Suppressor macrophage treated with lipopolysaccharide for 4 hours (primary cell): ENCODE results near the gene TXLNA.
"Not testable (repeated sequence)": the region's sequence is repeated elsewhere in the genome, so short reads cannot be mapped to it uniquely, and the experiment has no call there.

Experiments
- DNase-seq: peaks from one replicate; pipeline ENCODE4 v3.0.0-alpha.2; 2020

Gene TXLNA

DNA sequence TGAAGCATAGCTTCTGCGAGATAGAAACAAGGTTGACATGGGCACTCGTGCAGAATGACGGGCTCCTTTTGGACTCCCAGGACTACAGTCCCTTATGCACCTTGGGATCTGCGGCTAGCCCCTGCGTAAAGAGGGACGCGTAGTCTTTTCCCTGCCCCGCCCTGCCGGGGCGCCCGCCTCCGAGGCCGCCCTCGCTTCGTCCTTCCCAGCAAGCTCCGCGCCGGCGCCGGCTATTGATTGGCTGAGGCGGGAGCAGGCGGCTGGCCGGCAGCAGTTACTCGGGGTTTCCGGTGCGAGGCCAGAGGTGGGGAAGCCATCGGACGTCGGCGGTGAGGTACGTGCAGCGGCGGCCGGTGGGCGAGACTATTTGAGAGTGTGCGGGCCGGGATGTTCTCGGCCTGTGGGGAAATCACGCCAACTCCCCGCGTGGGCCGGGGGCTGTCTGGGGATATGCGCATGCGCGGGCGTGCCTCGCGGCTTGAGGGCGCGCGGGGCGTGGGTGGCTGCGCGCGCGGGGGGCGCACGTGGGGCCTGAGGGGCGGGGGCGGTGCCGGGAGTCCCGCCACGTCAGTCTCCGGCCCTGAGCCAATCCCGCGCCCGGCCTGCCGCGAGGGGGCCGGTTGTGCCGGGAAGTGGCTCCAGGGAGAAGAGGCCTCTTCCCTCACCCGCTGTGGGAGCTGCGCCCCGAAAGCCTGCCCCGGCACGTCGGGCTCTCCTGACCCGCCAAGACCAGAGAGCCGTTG is at the start of gene TXLNA:
TSS of gene TXLNA (plus strand) at position 233 of the 743 bp plus-strand sequence. CDS start 671 bp downstream, outside the sequence.
- peak; percentile 96 for DNase-seq

DNA sequence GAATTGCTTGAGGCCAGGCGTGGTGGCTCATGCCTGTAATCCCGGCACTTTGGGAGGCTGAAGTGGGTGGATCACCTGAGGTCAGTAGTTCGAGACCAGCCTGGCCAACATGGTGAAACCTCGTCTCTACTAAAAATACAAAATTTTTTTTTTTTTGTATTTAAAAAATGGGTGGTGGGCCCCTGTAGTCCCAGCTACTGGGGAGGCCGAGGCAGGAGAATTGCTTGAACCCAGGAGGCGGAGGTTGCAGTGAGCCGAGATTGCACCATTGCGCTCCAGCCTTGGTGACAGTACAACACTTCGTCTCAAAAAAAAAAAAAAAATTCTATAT is 45.6 kb upstream of the TXLNA start:
- DNase-seq: not testable (repeated sequence)

DNA sequence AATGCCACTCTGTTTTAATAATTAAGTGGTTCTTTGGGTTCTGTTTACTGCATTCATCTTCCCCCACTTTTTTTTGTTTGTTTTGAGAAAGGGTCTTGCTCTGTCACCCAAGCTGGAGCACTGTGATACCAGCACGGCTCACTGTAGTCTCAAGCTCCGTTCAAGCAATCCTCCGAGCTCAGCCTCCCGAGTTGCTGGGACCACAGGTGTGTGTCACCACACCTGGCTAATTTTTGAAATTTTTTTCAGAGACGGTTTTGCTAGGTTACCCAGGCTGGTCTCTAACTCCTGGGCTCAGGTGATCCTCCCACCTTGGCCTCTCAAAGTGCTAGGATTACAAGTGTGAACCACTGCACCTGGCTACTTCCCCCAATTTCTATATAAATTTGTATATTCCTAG is 42.4 kb upstream of the TXLNA start:
- no peak for DNase-seq

DNA sequence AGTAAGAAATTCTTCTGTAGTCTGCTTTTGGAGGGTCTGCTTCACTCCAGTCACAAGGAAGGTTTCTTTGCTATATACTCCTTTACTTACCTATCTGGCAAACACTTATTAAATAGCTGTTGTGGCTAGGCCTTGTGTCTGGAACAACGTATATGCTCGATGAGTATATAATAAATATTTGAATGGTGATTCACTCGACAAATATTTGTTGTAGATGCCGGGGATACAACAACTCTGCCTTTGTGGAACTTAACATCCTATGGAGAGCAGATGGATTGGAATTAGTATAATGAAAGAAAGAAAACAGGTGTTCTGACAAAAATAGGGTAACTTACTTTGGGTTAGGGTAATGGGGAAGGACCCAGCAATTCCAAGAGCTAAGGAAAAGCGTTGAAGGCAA is 40.5 kb upstream of the TXLNA start:
- DNase-seq: no peak

DNA sequence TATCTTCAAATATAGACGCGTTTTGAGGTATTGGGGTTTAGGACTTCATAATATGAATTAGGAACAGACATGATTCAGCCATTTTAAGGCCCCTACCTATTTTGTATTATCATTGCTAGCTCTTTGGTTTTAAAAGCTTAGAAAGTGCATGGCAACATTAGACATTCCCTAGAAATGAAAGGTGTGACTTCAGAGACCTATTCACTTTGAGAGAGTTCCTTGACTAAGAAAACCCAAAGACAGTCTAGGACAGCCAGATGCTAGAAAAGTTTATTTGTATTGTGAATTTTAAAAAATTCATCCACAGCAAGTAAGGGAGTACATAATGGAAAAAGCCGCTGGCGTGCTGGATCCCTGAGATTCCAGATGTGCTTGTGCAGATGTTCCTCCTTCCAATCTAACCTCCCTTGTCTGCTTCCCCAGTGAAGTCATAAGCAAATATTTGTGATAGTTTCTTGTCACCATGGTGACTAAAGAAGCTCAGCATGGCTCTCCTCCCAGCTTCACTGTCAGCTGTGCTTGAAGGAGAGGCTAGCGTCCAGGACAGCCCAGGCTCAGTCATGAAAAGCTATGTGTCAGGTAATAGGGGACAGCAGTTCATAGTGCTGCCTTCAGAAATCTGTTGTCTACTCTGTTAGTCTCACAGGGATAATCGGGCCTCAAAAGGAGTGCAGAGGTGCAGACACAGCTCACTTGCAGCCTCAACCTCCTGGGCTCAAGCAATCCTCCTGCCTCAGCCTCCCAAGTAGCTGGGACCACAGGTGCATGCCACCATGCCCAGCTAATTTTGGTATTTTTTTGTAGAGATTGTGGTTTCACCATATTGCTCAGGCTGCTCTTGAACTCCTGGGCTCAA is 36.8 kb upstream of the TXLNA start:
- DNase-seq: no peak

DNA sequence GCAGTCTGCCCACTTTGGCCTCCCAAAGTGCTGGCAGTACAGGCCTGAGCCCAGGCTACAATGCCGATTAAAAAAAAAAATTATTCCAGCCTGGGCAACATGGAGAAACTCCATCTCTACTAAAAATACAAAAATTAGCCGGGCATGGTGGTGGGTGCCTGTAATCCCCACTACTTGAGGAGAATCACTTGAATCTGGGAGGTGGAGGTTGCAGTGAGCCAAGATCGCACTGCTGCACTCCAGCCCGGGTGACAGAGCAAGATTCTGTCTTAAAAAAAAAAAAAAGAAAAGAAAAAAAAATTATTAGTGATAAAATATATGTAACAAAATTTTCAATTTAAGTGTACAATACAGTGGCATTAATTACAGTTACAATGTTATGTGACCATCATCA is 36.2 kb upstream of the TXLNA start:
- not testable (repeated sequence) for DNase-seq

DNA sequence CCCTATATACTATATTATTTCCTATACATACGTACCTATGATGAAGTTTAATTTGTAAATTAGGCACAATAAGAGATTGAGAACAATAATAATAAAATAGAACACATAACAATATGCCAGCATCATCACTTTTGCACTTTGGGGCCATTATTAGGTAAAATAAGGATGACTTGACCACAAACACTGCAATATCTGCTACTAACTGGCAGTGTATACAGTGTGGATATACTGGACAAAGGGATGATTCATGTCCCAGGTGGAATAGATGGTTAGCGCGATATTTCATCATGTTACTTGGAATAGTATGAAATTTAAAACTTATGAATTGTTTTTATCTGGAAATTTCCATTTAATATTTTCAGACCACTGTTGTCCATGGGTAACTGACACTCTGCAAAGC is 35.4 kb upstream of the TXLNA start:
- DNase-seq: no peak

DNA sequence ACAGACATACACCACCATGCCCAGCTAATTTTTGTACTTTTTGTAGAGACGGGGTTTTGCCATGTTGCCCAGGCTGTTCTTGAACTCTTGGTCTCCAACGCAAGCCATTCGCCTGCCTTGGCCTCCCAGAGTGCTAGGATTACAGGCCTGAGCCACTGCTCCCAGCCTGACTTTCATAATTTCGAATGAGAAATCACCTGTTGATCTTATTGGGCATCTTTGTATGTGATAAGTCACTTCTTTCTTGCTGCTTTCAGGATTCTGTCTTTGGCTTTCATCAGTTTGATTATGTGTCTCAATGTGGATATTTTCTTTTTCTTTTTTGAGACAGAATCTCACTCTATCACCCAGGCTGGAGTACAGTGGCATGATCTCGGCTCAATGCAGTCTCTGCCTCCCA is 31.7 kb upstream of the TXLNA start:
- DNase-seq: not testable (repeated sequence)

DNA sequence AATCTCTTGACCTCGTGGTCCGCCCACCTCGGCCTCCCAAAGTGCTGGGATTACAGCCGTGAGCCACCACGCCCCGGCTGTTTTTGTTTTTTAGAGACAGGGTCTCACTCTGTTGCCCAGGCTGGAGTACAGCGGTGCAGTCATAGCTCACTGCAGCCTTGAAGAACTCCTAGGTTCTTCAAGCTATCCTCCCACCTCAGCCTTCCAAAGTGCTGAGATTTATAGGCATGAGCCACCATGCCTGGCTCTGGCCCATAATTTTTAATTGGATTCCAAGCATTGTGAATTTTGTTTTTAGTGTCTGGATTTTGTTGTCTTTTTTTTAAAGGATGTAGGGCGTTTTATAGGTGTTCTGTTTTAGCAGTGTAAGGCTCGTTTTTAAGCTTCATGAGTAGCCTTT is 28.6 kb upstream of the TXLNA start:
- DNase-seq: no peak

DNA sequence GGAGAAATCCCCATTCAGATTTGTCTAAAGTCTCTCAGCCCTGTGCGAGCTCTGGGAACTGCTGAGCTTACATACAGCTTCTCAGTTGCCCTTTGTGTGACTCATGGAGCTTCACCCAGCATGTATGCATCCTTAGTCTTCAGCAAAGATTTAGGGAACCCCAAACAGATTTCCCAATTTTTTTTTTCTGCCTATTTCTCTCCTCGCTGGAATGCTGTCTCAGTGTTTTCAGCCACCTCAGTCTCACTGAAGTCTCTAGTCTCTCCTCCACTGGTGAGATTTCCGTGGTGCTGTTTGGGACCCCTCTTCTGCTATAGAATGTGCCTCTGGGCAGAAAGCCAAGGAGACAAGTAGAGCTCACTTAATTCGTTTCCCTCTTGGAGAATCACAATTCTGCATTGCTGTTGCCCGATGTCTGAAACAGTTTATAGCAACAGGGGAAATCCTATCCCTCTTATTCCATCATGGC is 28.1 kb upstream of the TXLNA start:
- DNase-seq: peak; percentile 30

DNA sequence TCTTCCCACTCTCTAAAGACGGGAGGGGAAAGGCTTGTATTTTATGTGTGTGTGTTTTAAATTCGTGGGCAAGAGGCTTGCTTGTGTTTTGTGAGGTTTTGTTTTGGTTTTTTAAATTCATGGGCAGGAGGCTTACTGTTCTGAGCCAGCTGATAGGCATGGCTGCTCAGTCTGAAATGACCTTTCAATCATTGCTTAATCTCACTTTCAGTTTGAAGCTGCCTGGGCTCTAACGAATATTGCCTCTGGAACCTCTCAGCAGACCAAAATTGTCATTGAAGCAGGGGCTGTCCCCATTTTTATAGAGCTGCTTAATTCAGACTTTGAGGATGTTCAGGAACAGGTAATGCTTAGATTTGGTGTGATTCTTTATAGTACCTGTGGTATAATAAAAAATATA is 20.3 kb upstream of the TXLNA start:
- DNase-seq: no peak

DNA sequence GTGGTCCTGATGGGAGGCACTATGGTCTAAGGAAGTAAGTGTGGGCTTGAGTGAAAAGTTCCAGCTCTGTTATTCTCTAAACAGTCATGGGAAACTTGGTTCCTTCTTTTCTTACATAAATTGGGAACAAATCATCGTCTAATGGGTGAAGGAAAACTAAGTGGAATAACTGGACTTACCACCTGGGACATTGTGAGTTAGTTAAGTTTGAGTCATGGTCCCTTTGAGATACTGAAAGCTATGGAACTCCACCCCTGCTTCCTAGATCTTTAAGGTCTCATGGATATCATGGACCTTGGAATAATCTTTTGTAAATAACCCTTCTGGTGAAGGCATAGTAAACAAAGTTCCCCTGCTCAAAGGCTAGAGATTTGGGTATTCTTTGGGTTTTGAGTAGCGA is 16.1 kb upstream of the TXLNA start:
- no peak for DNase-seq

DNA sequence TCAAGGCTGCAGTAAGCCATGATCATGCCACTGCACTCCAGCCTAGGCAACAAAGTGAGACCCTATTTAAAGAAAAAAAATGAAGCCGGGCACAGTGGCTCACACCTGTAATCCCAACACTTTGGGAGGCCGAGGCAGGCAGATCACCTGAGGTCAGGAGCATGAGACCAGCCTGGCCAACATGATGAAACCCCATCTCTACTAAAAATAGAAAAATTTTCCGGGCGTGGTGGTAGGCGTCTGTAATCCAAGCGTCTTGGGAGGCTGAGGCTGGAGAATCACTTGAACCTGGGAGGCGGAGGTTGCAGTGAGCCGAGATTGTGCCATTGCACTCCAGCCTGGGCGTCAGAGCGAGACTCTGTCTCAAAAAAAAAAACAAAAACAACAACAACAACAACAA is 13.8 kb upstream of the TXLNA start:
- DNase-seq: not testable (repeated sequence)

DNA sequence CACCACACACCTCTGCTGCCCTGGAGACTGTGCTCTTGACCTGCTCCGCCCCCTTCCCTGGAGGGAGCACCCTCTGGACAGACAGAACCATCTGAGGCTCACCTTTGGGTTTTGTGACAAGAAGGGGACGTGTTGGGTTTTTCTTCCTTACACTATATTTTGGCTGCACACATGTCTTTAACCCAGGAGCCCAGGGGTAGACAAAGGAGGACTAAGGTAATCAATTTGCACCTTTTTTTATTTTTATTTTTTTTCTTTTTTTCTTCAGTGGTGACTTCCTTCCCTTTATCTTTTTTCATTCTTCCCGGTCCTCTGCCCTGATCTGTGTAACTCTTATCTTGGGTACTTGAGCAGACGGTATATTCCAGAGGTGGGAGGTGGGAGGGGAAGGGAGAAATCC is 8.5 kb upstream of the TXLNA start:
- DNase-seq: no peak

DNA sequence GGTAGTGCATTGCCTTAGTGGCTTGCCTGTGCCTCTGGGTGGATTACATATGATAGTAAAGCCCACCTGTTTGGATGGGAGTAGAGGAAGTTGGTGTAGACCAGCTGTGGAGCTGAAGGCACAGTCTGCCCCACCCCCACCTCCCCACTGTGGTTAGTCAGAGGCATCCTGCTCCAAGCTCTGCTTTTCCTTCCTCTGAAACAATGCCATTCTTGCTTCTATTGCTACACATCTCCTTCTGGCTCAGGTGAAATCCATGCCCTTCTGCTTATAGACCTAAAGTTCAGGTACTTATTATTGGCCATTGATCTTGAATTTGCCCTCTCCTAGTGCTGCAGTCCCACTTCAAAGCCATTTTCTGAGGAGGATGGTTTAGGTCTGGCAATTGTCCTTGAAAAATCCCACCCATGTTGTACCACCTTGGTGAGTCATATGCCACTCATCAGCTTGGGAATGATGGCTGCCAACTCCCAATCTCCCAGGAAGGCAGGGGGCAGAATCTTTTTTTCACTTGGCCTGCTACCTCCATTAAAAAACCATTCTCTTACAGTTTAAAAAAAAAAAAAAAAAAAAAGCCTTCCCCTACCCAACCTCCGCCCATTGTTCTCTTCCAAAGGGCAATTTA is 6.7 kb upstream of the TXLNA start:
- DNase-seq: no peak

DNA sequence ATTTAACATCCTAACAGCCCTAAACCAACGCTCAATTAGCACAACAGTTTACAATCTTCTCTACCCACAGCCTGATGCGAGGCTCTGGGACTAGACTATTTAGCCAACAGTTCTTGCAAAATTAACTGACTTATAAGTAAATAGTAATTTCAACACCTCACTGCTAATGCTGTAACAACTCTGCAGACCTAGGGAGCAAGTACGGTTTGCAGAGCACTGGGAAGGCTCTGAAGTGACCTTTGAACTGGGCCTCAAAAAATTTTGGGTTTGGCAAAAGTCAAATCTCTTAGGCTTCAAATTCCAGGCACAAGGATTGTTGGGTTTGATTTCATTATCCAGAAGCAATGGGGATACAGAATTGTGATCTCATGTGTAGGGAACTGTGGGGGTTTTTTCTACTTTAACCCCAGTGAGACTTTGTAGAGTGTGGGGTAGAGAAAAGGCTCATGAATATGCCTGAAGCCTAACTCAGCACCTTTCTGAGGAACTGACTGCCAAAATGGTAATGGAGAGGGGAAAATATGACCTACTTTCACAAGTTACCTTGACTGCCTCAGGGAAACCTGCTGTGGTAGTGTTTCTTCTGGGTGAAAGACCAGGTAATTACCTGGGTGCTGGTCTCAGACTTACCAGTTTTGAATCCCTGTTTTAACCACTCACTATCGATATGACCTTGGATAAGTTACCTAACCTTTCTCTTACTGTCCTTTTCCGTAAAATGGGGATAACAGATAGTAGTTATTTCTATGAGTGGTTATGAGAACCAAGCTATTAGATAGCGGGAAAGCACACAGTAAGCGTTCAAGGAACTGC is 889 bp upstream of the TXLNA start:
- peak; percentile 46 for DNase-seq

DNA sequence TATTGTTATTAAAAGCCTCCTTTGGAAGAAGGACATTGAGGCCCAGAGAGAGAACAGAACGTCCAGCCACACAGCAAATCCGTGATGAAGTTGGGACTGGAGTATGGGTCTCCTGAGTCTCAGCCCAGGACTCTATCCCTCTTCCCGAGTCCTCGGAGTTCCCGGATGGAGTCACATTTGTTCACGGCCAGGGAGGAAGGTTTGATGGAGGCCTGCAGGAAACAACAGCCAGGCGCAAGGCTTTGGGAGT is 357 bp upstream of the TXLNA start:
- DNase-seq: no peak

DNA sequence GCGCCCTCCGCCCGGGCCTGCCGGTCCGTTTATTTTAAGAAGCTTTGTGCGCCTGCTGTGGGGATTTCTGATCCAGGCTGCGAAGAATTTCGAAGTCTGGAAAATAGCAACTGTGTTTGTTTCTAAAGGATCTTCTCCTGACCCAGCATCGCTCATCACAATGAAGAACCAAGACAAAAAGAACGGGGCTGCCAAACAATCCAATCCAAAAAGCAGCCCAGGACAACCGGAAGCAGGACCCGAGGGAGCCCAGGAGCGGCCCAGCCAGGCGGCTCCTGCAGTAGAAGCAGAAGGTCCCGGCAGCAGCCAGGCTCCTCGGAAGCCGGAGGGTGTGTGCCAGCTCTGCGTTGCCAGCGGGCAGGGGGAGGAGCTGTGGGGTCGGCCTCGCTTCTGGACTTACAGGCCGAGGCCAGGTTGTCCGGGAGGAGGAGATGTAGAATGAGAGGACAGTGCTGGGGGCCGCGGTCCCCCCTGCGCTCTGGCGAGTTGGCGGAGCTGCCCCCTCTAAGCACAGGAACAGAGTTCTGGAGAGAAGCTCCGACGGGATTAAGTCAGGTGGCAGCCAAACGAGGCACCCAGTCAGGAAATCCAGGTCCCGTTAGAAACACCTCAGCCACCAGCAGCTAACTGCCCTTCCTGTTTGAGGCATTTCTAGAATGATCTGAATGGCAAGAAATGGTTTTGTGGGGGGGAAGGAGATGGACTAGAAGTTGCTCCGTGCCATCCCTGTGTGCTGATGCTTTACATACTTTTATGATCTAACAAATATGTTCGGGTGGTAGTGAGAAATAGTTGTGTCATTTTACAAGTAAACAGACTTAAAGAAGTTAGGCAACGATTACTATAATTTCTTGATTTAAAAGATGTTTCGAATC is 948 bp downstream of the TXLNA start:
- DNase-seq: peak; percentile 53

DNA sequence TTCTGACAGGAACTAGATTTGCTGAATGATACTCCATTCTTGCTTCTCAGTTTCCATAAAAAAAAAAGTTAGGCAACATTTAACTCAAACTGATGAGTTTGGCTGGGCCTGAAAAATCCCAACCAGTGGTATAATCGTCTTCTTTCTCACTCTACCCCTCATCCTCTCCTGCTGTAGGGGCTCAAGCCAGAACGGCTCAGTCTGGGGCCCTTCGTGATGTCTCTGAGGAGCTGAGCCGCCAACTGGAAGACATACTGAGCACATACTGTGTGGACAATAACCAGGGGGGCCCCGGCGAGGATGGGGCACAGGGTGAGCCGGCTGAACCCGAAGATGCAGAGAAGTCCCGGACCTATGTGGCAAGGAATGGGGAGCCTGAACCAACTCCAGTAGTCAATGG is 1.6 kb downstream of the TXLNA start:
- DNase-seq: no peak

DNA sequence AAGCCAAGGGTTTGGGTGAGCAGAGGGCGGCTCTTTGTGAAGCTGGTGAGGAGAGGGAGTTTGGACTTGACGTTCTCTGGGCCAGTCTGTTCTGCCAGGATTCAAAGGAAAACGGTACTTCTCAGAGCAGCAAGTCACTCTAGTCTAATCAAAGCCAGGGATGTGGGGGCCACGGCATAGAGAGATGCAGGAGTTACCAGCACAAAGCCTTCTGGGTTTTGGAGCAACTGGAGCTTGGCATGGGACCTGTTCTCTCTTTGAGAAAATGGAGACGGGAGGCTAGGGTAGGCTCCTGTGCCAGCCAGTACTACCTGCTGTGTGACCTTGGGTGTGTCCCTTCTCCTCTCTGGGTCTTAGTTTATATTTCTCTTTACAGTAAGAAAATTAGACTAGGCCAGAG is 2.1 kb downstream of the TXLNA start:
- no peak for DNase-seq

DNA sequence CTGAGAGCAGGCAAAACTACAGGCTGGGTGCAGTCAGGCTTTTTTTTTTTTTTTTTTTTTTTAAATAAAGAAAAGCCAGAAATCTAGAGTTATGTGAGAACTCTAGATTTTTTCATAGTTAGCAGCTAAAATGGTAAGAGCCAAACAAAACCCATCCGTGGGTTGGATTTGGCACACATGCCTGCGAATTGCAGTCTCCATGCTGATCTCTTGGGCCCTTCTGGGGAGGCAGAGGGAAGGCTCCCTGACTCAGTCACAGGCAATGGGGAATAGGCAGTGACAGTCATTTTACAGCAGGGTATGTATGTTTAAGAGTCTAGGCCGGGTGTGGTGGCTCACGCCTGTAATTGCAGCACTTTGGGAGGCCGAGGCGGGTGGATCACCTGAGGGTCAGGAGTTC is 2.6 kb downstream of the TXLNA start:
- DNase-seq: no peak

DNA sequence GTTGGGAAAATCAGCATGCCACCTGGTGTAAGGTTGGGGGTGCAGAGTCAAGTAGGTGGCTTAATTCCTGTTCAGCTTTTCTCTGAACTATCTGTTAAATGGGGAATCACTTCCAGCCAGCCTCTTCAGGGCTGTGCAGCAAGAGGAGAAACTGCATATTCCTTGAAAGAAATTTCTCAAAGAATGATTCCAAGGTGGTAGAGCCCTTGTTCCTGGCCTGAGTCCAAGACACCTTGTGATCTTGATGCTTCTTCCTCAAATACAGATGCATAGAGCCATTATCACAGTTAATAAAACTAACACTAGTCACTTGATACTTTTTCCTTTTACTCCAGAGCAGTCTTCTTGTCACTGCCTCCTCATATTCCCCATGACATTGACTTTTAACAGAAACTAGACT is 5.2 kb downstream of the TXLNA start:
- no peak for DNase-seq
